MM.1S (cell line): ENCODE results near the gene PICALM.
"Not testable (repeated sequence)": the region's sequence is repeated elsewhere in the genome, so short reads cannot be mapped to it uniquely, and the experiment has no call there.

Experiments used
- DNase-seq: peaks from one replicate; pipeline ENCODE4 v3.0.0-alpha.2; 2015
- H2AFZ ChIP-seq: fragments of 300-600 bp; sonication (generic); 2 replicates; pipeline ENCODE4 v1.6.0; 2016; ENCODE audit warnings: antibody characterized with exemption, low read length
- H3F3A ChIP-seq: fragments of 300-600 bp; sonication (generic); 2 replicates; pipeline ENCODE4 v1.6.1; 2016; ENCODE audit warnings: mild to moderate bottlenecking, antibody characterized with exemption, low read length, moderate library complexity, mixed read lengths; ENCODE audit not compliant: insufficient read depth
- H3K27ac ChIP-seq: fragments of 300-600 bp; sonication (generic); 2 replicates; pipeline ENCODE4 v1.5.1; 2016; ENCODE audit warnings: mild to moderate bottlenecking, low read length
- H3K27me3 ChIP-seq: fragments of 300-600 bp; sonication (generic); replicated peaks from 2 replicates; pipeline ENCODE4 v1.6.0; 2016; ENCODE audit warnings: low read length; ENCODE audit not compliant: insufficient read depth
- H3K36me3 ChIP-seq: fragments of 300-600 bp; sonication (generic); replicated peaks from 2 replicates; pipeline ENCODE4 v1.6.1; 2016; ENCODE audit warnings: mild to moderate bottlenecking, low read length, mixed read lengths; ENCODE audit not compliant: insufficient read depth
- H3K4me1 ChIP-seq: fragments of 300-600 bp; sonication (generic); 2 replicates; pipeline ENCODE4 v1.6.1; 2016; ENCODE audit warnings: low read length, mixed read lengths
- H3K4me2 ChIP-seq: fragments of 300-600 bp; sonication (generic); 2 replicates; pipeline ENCODE4 v1.6.0; 2016; ENCODE audit warnings: low read depth, low read length
- H3K4me3 ChIP-seq: fragments of 300-600 bp; sonication (generic); 2 replicates; pipeline ENCODE4 v1.5.1; 2016; ENCODE audit warnings: low read length, mixed read lengths
- H3K79me2 ChIP-seq: fragments of 300-600 bp; sonication (generic); 2 replicates; pipeline ENCODE4 v1.6.1; 2016; ENCODE audit warnings: mixed run types, low read length, mixed read lengths
- H3K9ac ChIP-seq: fragments of 300-600 bp; sonication (generic); 2 replicates; pipeline ENCODE4 v1.6.1; 2016; ENCODE audit warnings: low read length, mixed read lengths
- H3K9me2 ChIP-seq: fragments of 300-600 bp; sonication (generic); replicated peaks from 2 replicates; pipeline ENCODE4 v1.6.1; 2016; ENCODE audit warnings: mild to moderate bottlenecking, low read length, mixed read lengths; ENCODE audit not compliant: insufficient read depth
- H3K9me3 ChIP-seq: fragments of 300-600 bp; sonication (generic); replicated peaks from 2 replicates; pipeline ENCODE4 v1.6.1; 2016; ENCODE audit warnings: mild to moderate bottlenecking, low read length, mixed read lengths; ENCODE audit not compliant: insufficient read depth
- H4K20me1 ChIP-seq: fragments of 300-600 bp; sonication (generic); 2 replicates; pipeline ENCODE4 v1.6.1; 2016; ENCODE audit warnings: mild to moderate bottlenecking, low read length, moderate library complexity, mixed read lengths; ENCODE audit not compliant: insufficient read depth
- EZH2 ChIP-seq: fragments of 300-600 bp; sonication (generic); optimal IDR thresholded peaks from 2 replicates; pipeline ENCODE3; 2017; ENCODE audit warnings: low read depth, mild to moderate bottlenecking, antibody characterized with exemption, low read length, mixed read lengths
- EZH2phosphoT487 ChIP-seq: fragments of 300-600 bp; sonication (generic); IDR thresholded peaks from 2 replicates; pipeline ENCODE4 v1.6.1; 2018; ENCODE audit warnings: antibody characterized with exemption, low read length
- TF ChIP-seq, protein P1 (sequence below): fragments of 300-600 bp; sonication (generic); IDR thresholded peaks from 2 replicates; pipeline ENCODE4 v1.5.1; 2016; ENCODE audit warnings: antibody characterized with exemption, low read length, mixed read lengths

Gene PICALM

DNA sequence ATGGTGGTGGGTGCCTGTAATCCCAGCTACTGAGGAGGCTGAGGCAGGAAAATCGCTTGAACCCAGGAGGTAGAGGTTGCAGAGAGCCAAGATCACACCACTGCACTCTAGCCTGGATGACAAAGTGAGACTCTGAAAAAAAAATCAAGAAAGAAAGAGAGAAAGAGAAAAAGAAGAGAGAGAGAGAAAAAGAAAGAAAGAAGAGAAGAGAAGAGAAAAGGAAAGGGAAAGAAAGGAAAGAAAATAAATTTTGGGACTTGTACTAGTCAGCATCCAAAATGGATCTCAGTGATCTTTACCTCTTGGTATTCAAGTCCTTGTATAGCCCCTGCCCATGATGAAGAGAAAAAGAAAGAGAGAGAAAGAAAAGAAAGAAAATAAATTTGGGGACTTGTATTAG is 22.2 kb upstream of the PICALM start:
- Histone ChIP-seq H3F3A (no peaks in the 10 kb centered on the region), H3K9ac (no peak overlapping the region), H2AFZ (no peak overlapping the region), H3K36me3 (no peaks in the 10 kb centered on the region), H3K79me2 (no peaks in the 10 kb centered on the region), H3K4me3 (no peak overlapping the region), H3K9me2 (no peaks in the 10 kb centered on the region), H4K20me1 (no peaks in the 10 kb centered on the region), H3K4me2 (no peak overlapping the region), H3K4me1 (no peaks in the 10 kb centered on the region), H3K27ac (no peak overlapping the region), H3K9me3 (no peaks in the 10 kb centered on the region), H3K27me3 (no peaks in the 10 kb centered on the region)
- TF ChIP-seq EZH2phosphoT487 (no peak), EZH2 (no peak)
- TF ChIP-seq, protein P1, sequence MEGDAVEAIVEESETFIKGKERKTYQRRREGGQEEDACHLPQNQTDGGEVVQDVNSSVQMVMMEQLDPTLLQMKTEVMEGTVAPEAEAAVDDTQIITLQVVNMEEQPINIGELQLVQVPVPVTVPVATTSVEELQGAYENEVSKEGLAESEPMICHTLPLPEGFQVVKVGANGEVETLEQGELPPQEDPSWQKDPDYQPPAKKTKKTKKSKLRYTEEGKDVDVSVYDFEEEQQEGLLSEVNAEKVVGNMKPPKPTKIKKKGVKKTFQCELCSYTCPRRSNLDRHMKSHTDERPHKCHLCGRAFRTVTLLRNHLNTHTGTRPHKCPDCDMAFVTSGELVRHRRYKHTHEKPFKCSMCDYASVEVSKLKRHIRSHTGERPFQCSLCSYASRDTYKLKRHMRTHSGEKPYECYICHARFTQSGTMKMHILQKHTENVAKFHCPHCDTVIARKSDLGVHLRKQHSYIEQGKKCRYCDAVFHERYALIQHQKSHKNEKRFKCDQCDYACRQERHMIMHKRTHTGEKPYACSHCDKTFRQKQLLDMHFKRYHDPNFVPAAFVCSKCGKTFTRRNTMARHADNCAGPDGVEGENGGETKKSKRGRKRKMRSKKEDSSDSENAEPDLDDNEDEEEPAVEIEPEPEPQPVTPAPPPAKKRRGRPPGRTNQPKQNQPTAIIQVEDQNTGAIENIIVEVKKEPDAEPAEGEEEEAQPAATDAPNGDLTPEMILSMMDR = no peak
- no peak for DNase-seq

DNA sequence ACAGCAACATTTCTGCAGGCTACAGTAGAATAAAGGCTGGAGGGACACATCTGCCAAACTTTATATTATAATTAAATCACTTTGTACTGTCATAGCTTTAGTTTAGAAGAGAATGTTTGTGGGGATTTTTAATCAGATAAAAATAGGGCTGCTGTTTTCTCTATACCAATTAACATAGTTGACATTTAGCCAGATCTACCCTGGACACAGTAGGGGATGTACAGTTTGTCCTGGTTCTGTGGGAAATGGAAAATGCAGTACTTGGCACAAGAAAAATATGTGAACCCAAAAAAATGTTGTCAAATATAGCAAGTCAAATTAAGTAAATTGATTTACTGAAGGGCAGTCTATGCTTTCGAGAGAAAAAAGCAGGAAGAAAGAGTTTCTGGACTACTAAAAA is 20.8 kb upstream of the PICALM start:
- no peak for DNase-seq
- TF ChIP-seq EZH2 = no peak
- TF ChIP-seq, protein P1 = no peak
- TF ChIP-seq EZH2phosphoT487 = no peak
- no peaks in the 10 kb centered on the region for H3F3A ChIP-seq
- H2AFZ ChIP-seq = no peak overlapping the region
- H4K20me1 ChIP-seq = no peaks in the 10 kb centered on the region
- no peaks in the 10 kb centered on the region for H3K9me3 ChIP-seq
- H3K79me2 ChIP-seq = no peaks in the 10 kb centered on the region
- no peak overlapping the region for H3K9ac ChIP-seq
- H3K27ac ChIP-seq = no peak overlapping the region
- H3K27me3 ChIP-seq = no peaks in the 10 kb centered on the region
- H3K9me2 ChIP-seq = no peaks in the 10 kb centered on the region
- H3K36me3 ChIP-seq = no peaks in the 10 kb centered on the region
- no peak overlapping the region for H3K4me3 ChIP-seq
- no peaks in the 10 kb centered on the region for H3K4me1 ChIP-seq
- no peak overlapping the region for H3K4me2 ChIP-seq

DNA sequence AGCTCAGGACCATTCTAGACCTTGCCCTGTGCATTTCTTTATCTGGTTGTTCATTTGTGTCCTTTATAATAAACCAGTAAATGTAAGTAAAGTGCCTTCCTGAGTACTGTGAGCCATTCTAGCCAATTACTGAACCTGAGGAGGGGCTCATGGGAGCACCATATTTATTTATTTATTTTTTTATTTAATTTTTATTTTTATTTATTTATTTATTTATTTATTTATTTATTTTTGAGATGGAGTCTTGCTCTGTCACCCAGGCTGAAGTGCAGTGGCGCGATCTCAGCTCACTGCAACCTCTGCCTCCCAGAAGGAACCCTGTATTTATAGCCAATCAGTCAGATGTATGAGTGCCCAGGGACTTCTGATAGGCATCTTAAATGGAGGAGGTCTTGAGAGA is 18.8 kb upstream of the PICALM start:
- not testable (repeated sequence) for H3K79me2 ChIP-seq, H3K4me3 ChIP-seq, H3K9me3 ChIP-seq, DNase-seq, H3K4me2 ChIP-seq, H4K20me1 ChIP-seq, H2AFZ ChIP-seq, H3F3A ChIP-seq, H3K4me1 ChIP-seq, H3K9ac ChIP-seq, H3K27me3 ChIP-seq, H3K36me3 ChIP-seq, H3K27ac ChIP-seq, H3K9me2 ChIP-seq

DNA sequence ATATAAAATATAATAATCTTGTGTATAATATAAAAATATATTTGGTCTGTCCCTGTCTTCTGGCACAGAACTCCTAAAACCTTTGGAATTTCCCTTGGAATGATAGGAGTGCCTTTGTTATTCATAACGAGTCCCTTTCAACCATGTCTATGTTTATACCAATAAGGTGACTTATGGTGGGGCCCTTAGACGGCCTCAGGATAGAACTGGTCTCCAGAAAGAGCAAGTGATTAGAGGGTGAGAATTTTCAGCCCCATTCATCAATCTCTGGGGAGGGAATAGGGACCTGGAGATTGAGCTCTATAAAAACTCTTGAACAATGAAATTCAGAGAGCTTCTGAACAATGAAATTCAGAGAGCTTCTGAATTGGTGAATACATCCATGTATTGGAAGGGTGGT is 18.4 kb upstream of the PICALM start:
- H3K4me2 ChIP-seq = no peak overlapping the region
- no peak overlapping the region for H3K9ac ChIP-seq
- H2AFZ ChIP-seq = no peak overlapping the region
- no peaks in the 10 kb centered on the region for H4K20me1 ChIP-seq
- H3F3A ChIP-seq = no peaks in the 10 kb centered on the region
- no peak for TF ChIP-seq EZH2phosphoT487
- no peak for TF ChIP-seq EZH2
- TF ChIP-seq, protein P1 = no peak
- no peaks in the 10 kb centered on the region; the same call in 1 of the 2 replicates for H3K9me2 ChIP-seq
- no peak overlapping the region for H3K4me3 ChIP-seq
- no peaks in the 10 kb centered on the region for H3K4me1 ChIP-seq
- no peaks in the 10 kb centered on the region for H3K79me2 ChIP-seq
- no peaks in the 10 kb centered on the region for H3K36me3 ChIP-seq
- H3K9me3 ChIP-seq = no peaks in the 10 kb centered on the region
- H3K27ac ChIP-seq = no peak overlapping the region
- DNase-seq = no peak
- H3K27me3 ChIP-seq = no peaks in the 10 kb centered on the region
